ENCODE measurements around the gene AQP2.

AQP2 gene

GRCh38 chr12:49970658-49971057 is 20.1 kb downstream of the AQP2 start:
- peaks cover 14% of the 10 kb centered on the region for H3K27me3 ChIP-seq (replicated peaks)
- H3K4me3 ChIP-seq (ENCODE audit: low read depth, low read length): no peak overlapping the region
- in situ Hi-C loops (cut with HindIII; ENCODE audit: low pct_ligation_motif_present, low sequenced_read_pairs): loop anchor here (25.0 kb wide), 1 partner anchor 217 kb away; no protein-coding TSS in a partner anchor
- H3K36me3 ChIP-seq (replicated peaks): no peaks in the 10 kb centered on the region
- TF ChIP-seq CTCF (IDR thresholded peaks at IDR 0.05; ENCODE audit: low read depth, low read length, missing control alignments): no peak
- no peak overlapping the region for H3K27ac ChIP-seq
- DNase-seq: no peak

GRCh38 chr12:49971141-49971540 is 20.6 kb downstream of the AQP2 start:
- in situ Hi-C loops (cut with HindIII; ENCODE audit: low pct_ligation_motif_present, low sequenced_read_pairs): loop anchor here (25.0 kb wide), 1 partner anchor 216 kb away; no protein-coding TSS in a partner anchor
- H3K27me3 ChIP-seq (replicated peaks): peaks cover 14% of the 10 kb centered on the region
- H3K4me3 ChIP-seq (ENCODE audit: low read depth, low read length): no peak overlapping the region
- H3K36me3 ChIP-seq (replicated peaks): no peaks in the 10 kb centered on the region
- H3K27ac ChIP-seq: no peak overlapping the region
- no peak for DNase-seq
- TF ChIP-seq CTCF (IDR thresholded peaks at IDR 0.05; ENCODE audit: low read depth, low read length, missing control alignments): no peak

GRCh38 chr12:49972129-49972528 is 21.6 kb downstream of the AQP2 start:
- in situ Hi-C loops (cut with HindIII; ENCODE audit: low pct_ligation_motif_present, low sequenced_read_pairs): loop anchor here (25.0 kb wide), 1 partner anchor 215 kb away; no protein-coding TSS in a partner anchor
- DNase-seq: no peak
- Histone ChIP-seq H3K27me3 (replicated peaks) (peaks cover 14% of the 10 kb centered on the region), H3K36me3 (replicated peaks) (no peaks in the 10 kb centered on the region), H3K27ac (no peak overlapping the region), H3K4me3 (ENCODE audit: low read depth, low read length) (no peak overlapping the region)
- no peak for TF ChIP-seq CTCF (IDR thresholded peaks at IDR 0.05; ENCODE audit: low read depth, low read length, missing control alignments)

- TF ChIP-seq CTCF (IDR thresholded peaks at IDR 0.05; ENCODE audit: low read depth, low read length, missing control alignments): no peak
- in situ Hi-C loops (cut with HindIII; ENCODE audit: low pct_ligation_motif_present, low sequenced_read_pairs): loop anchor here (25.0 kb wide), 1 partner anchor 214 kb away; no protein-coding TSS in a partner anchor
- H3K27me3 ChIP-seq (replicated peaks): peaks cover 12% of the 10 kb centered on the region
- no peak within 1 kb of the TSS for H3K27ac ChIP-seq
- no peak for DNase-seq
- H3K36me3 ChIP-seq (replicated peaks): no peaks in the 10 kb centered on the region
- no peak within 1 kb of the TSS for H3K4me3 ChIP-seq (ENCODE audit: low read depth, low read length)
These were observed 22.3 kb downstream of the AQP2 start, which contains the start of gene AQP6 for GRCh38 chr12:49972641-49973360. TSS of gene AQP6 (plus strand) at chr12:49972947. CDS start at chr12:49973174, 227 bp downstream.

GRCh38 chr12:49973361-49973830 is 22.9 kb downstream of the AQP2 start:
- Histone ChIP-seq H3K27me3 (replicated peaks) (peaks cover 12% of the 10 kb centered on the region), H3K4me3 (ENCODE audit: low read depth, low read length) (no peak overlapping the region), H3K36me3 (replicated peaks) (no peaks in the 10 kb centered on the region), H3K27ac (no peak overlapping the region)
- in situ Hi-C loops (cut with HindIII; ENCODE audit: low pct_ligation_motif_present, low sequenced_read_pairs): loop anchor here (25.0 kb wide), 1 partner anchor 214 kb away; no protein-coding TSS in a partner anchor
- TF ChIP-seq CTCF (IDR thresholded peaks at IDR 0.05; ENCODE audit: low read depth, low read length, missing control alignments): no peak
- no peak for DNase-seq
